Cerebellar nuclear complex (tissue), 1 donor: ENCODE measurements around the gene ANGEL2.

ENCODE experiments used
- DNase-seq, 2 experiments: peaks; one replicate each; lab custom pipeline; 2025; lab: John Stamatoyannopoulos, UW

ANGEL2 gene

DNA sequence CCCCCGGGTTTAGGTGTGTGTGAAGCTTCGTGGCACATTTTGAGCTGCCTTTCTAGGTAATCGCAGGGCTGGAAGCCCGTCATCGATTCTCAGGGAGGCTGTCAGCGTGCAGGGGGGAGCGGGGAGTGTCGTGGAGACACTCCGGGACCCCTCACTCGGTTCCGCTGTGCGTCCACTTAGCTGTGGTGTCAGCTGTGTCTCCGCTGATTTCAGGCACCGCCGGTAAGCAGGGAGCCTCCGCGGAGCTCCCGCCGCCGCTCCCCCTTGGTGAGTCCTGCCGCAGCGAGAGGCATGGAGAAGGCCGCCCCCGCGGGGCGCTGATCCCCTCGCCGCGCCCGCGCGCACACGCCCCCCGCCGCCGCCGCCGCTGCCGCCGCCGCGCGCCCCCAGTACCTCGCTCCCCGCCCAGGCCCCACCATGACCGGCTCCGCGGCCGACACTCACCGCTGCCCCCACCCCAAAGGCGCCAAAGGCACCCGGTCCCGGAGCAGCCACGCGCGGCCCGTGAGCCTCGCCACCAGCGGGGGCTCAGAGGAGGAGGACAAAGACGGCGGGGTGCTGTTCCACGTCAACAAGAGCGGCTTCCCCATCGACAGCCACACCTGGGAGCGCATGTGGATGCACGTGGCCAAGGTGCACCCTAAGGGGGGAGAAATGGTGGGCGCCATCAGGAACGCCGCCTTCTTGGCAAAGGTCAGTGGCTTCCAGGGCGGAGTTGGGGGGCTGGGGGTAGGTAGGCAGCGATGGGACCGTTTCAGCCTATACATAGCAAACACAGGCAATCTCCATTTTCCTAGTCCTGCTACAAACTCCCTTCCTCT lies 64.3 kb downstream of the ANGEL2 start:
- DNase-seq, result no peak

- peak in 1 of 2 experiments; percentile 17 for DNase-seq
Measured at GRCh38 chr1:212950243-212951125, 65.2 kb downstream of the ANGEL2 start, which contains the start of gene VASH2. TSS of gene VASH2 (plus strand) at chr1:212950541. CDS start at chr1:212951543, 1,002 bp downstream.

- DNase-seq, result no peak
Measured at GRCh38 chr1:212949771-212950170, 65.9 kb downstream of the ANGEL2 start.

GRCh38 chr1:212946872-212947271 lies 68.8 kb downstream of the ANGEL2 start:
- no peak for DNase-seq

DNA sequence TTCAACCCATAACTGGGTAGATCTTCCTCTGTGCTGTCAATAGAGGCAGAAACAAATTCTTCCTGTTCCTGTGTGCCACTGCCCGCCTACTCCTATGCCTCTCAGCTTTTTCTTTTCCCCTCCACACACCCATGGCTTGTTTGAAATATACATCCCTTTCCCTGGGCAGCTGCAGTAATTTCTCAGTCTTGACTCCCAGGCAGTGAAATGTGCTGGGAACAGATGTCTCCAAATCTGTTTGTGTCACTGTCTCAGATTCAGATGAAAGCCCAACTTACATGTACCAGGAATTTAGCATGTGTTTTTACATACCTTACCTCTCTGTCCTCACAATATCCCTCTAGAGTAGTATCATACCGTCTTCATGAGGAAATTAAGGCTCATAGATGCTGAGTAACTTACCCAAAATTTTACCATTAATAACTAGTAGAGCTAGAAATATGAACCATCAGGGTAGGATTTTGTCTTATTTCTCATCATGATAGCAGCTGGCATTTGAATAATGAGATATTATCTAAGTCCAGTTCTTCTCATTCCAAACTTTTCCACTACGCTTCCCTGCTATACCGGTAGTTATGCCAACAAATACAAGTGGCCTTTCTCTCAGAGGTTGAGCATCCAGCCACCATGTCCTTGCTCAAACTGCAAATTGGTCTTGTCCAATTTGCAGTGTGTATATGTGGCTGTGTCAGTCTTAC lies 70.1 kb downstream of the ANGEL2 start:
- no peak for DNase-seq

DNA sequence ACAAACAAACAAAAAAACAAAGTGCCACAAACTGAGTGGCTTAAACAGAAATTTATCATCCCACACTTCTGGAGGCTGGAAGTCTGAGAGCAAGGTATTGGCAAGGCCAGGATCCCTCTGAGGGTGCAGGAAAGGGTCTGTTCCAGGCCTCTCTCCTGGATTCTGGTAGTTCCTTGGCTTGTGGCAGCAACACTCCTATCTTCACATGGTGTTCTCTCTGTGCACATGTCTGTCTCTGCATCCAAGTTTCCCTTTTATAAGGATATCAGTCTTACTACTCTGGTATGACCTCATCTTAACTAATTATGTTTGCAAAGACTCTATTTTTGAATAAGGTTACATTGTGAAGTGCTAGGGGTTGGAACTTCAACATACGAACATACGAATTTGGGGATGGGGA lies 70.6 kb downstream of the ANGEL2 start:
- no peak for DNase-seq

DNA sequence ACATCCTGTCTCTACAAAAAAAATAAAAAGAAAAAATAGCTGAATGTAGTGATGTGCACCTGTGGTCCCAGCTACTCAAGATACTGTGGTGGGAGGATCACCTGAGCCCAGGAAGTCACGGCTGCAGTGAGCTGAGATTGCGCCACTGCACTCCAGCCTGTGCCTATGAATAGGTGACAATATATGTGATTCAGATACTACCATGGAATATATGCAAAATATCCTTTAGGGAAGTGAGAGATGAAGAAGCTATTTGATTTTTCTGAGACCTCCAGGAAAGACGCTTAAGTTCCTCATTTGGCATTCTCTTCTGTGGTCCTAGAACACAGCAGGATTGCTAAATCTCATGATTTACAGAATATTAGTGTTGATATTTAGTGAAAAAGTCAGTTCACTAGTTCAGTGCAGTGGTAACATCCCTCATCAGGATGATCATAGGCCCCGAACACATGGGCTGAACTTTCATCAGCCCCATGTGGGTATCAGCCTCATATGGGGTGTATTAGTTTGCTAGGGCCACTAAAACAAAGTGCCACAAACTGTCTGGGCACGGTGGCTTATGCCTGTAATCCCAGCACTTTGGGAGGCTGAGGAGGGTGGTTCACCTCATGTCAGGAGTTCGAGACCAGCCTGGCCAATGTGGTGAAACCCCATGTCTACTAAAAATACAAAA lies 71.3 kb downstream of the ANGEL2 start:
- DNase-seq, result no peak

- DNase-seq, result no peak
Measured at GRCh38 chr1:212943393-212943710, 72.3 kb downstream of the ANGEL2 start.

GRCh38 chr1:212942679-212943392 lies 72.8 kb downstream of the ANGEL2 start:
- DNase-seq, result no peak
